ENCODE results near the gene FILIP1L. TPM values are rescaled to one million over a fixed set of nuclear protein-coding genes. Genes with fewer than 3 reads are reported as not detected.

Gene FILIP1L
- polyA plus RNA-seq, 3 donors, result 0.13 to 0.40 (median 0.25) TPM

DNA sequence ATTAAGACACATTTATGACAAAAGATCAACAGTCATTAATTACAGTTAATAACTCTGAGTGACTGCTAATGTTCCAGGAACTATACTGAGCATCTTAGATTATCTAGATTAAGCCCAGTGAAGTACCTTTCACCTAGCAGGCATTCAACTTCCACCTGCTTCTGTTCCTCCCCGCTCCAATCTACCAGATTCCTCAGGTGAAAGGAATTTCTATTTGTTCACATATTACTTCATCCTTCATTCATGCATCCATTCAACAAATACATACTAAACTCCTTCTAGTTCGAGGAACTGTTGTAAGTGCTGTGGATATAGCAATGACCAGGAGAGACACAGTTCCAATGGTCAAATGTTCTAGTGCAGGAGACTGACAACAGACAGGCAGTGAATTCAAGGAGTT lies 139.3 kb downstream of the FILIP1L start:
- peaks cover 1% of the 10 kb centered on the region for H3K4me1 Mint-ChIP-seq
- no peaks in the 10 kb centered on the region for H3K36me3 Mint-ChIP-seq
- intact Hi-C loops (cut with micrococcal nuclease), result no loop called here
- H3K4me3 Mint-ChIP-seq, result no peak overlapping the region
- H3K9me3 Mint-ChIP-seq, result peaks cover 0 to 3% (median 0%) of the 10 kb centered on the region in 7 donors
- Histone ChIP-seq H3K27ac (ENCODE audit: low read depth in 1 of 2, low read length in 2 of 2) (no peak overlapping the region), H3K9me3 (replicated peaks in 1 of 2; ENCODE audit: control insufficient read depth in 1 of 2, insufficient read depth in 1 of 2, low read length in 2 of 2) (no peaks in the 10 kb centered on the region), H3K79me2 (ENCODE audit: insufficient read depth, low read length) (no peaks in the 10 kb centered on the region), H3K4me1 (ENCODE audit: control insufficient read depth in 1 of 2, insufficient read depth in 2 of 2, low read length in 2 of 2) (no peaks in the 10 kb centered on the region), H3K4me2 (replicated peaks; ENCODE audit: extremely low read depth, low read length, poor library complexity, severe bottlenecking) (no peak overlapping the region), H3K36me3 (replicated peaks in 1 of 2; ENCODE audit: control insufficient read depth in 1 of 2, insufficient read depth in 2 of 2, low read length in 2 of 2) (no peaks in the 10 kb centered on the region), H2AFZ (ENCODE audit: insufficient read depth, low read depth, low read length, poor library complexity, severe bottlenecking) (no peak overlapping the region), H3K27me3 (ENCODE audit: control insufficient read depth in 2 of 2, insufficient read depth in 2 of 2, low read length in 2 of 2) (no peaks in the 10 kb centered on the region), H3K4me3 (replicated peaks in 1 of 3; ENCODE audit: low read depth in 2 of 3, low read length in 3 of 3) (no peak overlapping the region), H4K20me1 (ENCODE audit: insufficient read depth, low read length) (no peaks in the 10 kb centered on the region), H3K9ac (ENCODE audit: insufficient read depth, low read length, poor library complexity, severe bottlenecking) (no peak overlapping the region)
- H3K27ac Mint-ChIP-seq, result no peak overlapping the region
- peaks cover 0 to 1% (median 1%) of the 10 kb centered on the region in 3 donors for H3K27me3 Mint-ChIP-seq (ENCODE audit: low read depth in 3 of 3)
- TF ChIP-seq, protein P1, sequence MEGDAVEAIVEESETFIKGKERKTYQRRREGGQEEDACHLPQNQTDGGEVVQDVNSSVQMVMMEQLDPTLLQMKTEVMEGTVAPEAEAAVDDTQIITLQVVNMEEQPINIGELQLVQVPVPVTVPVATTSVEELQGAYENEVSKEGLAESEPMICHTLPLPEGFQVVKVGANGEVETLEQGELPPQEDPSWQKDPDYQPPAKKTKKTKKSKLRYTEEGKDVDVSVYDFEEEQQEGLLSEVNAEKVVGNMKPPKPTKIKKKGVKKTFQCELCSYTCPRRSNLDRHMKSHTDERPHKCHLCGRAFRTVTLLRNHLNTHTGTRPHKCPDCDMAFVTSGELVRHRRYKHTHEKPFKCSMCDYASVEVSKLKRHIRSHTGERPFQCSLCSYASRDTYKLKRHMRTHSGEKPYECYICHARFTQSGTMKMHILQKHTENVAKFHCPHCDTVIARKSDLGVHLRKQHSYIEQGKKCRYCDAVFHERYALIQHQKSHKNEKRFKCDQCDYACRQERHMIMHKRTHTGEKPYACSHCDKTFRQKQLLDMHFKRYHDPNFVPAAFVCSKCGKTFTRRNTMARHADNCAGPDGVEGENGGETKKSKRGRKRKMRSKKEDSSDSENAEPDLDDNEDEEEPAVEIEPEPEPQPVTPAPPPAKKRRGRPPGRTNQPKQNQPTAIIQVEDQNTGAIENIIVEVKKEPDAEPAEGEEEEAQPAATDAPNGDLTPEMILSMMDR (IDR thresholded peaks at IDR 0.05), result no peak
- DNase-seq, result no peak
- WGBS (ENCODE audit: insufficient coverage), result 100% methylated on average over 1 of the region's 2 CpGs

GRCh38 chr3:99972380-99973104 lies 141.8 kb downstream of the FILIP1L start:
- no peak overlapping the region for H2AFZ ChIP-seq (ENCODE audit: insufficient read depth, low read depth, low read length, poor library complexity, severe bottlenecking)
- H3K4me3 ChIP-seq (replicated peaks in 1 of 3; ENCODE audit: low read depth in 2 of 3, low read length in 3 of 3), result no peak overlapping the region
- H3K4me1 Mint-ChIP-seq, result peaks cover 11% of the 10 kb centered on the region
- H4K20me1 ChIP-seq (ENCODE audit: insufficient read depth, low read length), result no peaks in the 10 kb centered on the region
- no peaks in the 10 kb centered on the region for H3K79me2 ChIP-seq (ENCODE audit: insufficient read depth, low read length)
- WGBS (ENCODE audit: insufficient coverage), result no CpG with 5 or more reads among the region's 8 CpGs
- no peaks in the 10 kb centered on the region for H3K4me1 ChIP-seq (ENCODE audit: control insufficient read depth in 1 of 2, insufficient read depth in 2 of 2, low read length in 2 of 2)
- H3K36me3 ChIP-seq (replicated peaks in 1 of 2; ENCODE audit: control insufficient read depth in 1 of 2, insufficient read depth in 2 of 2, low read length in 2 of 2), result no peaks in the 10 kb centered on the region
- TF ChIP-seq, protein P1 (IDR thresholded peaks at IDR 0.05), result no peak
- no peaks in the 10 kb centered on the region for H3K27me3 ChIP-seq (ENCODE audit: control insufficient read depth in 2 of 2, insufficient read depth in 2 of 2, low read length in 2 of 2)
- intact Hi-C loops (cut with micrococcal nuclease), result no loop called here
- no peak for DNase-seq
- no peaks in the 10 kb centered on the region for H3K9me3 ChIP-seq (replicated peaks in 1 of 2; ENCODE audit: control insufficient read depth in 1 of 2, insufficient read depth in 1 of 2, low read length in 2 of 2)
- no peak overlapping the region for H3K4me3 Mint-ChIP-seq
- H3K4me2 ChIP-seq (replicated peaks; ENCODE audit: extremely low read depth, low read length, poor library complexity, severe bottlenecking), result no peak overlapping the region
- H3K36me3 Mint-ChIP-seq, result no peaks in the 10 kb centered on the region
- H3K9me3 Mint-ChIP-seq, result peaks cover 0 to 3% (median 0%) of the 10 kb centered on the region in 7 donors
- no peak overlapping the region for H3K27ac ChIP-seq (ENCODE audit: low read depth in 1 of 2, low read length in 2 of 2)
- no peak overlapping the region for H3K27ac Mint-ChIP-seq
- H3K9ac ChIP-seq (ENCODE audit: insufficient read depth, low read length, poor library complexity, severe bottlenecking), result no peak overlapping the region
- H3K27me3 Mint-ChIP-seq (ENCODE audit: low read depth in 3 of 3), result peaks cover 0 to 1% (median 0%) of the 10 kb centered on the region in 3 donors

Measured in CD14-positive monocyte (primary cell).